ENCODE results near the gene TMEFF2.
A peak's percentile ranks its signal among the peaks of the same experiment; 100 is the strongest.
"Not testable (repeated sequence)": the region's sequence is repeated elsewhere in the genome, so short reads cannot be mapped to it uniquely, and the experiment has no call there.

The TMEFF2 gene

DNA sequence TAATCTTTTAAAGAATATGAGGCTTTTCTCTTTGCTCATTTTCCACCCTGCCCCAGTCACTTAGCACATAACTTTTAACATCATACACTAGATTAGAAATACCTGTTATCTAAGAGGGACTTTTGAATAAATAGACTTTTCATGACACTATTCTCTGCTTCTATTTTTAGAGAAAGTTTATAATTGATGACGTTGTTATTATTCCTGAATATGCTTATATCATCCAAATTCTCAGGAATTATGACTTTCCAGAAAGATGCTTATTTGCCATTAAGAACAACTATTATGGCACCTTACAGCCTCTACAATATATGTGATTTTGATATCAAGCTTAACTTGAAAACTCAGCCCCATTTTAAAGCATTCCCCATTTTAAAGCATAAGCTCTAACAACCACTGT is 11.4 kb downstream of the TMEFF2 start:
- no peak for DNase-seq

DNA sequence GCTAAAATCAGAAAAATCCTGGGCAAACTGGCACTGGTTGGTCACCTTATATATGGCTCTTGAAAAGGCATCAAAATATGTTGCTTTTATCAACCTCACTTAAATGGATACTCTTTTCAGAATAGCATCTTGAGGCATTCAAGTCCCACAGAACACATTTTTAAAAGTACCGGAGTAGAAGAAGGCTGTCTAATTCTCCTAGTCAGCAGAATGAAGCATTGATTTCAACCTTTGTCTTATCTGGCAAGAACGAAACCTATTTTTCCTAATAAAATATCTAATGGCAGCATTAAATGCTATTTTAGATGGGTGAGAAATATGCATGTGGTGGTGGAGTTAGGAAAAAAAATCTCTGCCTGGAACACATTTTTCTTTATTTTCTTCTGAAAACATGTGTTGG is 27.8 kb downstream of the TMEFF2 start:
- no peak for DNase-seq

DNA sequence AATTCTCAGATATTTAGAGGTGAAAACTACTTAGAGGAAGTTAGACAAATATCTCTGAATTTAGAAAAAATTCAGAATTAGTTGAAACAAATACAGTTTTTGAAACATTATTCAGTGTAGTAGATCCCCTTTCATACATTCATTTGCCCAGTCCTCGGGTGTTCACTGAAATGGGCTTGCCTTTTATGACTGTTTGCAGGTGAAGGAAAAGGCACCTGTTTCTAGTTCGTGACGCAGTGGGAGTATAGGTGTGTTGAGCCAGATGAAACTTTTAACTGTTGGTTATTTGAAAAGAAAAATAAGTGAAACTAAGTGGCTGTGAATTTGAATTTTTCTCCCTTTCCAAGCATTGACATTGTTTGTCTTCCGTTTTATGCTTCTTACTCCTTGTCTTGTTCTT is 28.9 kb downstream of the TMEFF2 start:
- DNase-seq = no peak

DNA sequence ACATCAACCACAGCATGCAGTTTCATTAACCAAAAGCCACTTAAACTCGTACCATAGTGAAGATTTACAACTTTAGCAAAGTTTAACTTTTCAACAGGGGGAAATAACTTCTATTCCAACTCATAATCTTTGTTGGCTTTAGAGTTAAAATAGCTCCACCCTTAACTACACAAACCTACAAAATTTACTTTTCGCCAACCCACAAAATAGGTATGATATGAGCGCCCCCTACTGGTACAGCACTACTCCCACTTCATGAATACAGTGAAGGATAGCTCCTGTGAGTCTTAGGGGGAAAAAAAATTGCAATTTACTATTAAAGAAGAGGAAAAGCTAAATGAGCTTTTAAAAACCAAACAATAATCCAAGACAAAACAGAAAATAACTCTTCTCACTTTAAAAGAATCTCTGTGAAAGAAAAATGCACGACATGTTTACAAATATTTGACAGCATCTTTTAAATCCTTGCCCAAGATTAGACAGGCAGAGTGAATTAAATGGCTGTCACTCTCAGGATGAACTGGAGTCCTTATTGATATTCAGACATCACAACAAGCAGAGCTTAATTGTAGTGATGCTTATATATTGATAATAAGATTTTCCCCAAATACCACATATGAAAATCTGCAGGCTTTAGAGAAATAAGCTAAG is 32.2 kb downstream of the TMEFF2 start:
- peak; percentile 54 for DNase-seq

DNA sequence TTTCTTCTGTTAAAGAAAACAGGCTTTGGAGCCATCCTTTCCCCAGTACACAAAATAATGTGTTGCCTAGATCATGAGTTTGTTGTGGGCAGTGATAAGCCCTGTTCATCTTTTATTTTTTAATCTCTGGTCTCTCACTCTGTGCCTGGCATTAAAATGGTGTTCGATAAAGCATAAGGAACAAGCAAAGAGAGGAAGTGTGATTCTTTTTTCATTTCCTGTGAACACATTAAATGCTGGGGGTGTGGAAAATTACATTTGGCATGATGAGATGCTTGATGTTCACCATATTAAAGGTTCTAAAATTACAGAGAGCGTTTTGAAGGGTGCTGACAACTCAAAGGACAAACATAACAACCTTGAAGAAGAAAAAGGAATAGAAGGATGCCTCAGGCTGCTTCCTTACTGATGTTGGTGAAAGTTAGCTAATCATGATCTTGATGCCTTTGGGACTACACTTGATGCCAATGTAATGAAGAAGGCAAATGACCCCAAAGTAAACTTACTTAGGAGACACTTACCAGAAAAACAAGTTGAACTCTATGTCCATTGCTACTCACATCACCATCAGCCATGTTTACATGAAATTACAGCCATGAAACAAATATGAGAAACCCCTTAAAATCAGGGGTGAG is 33.0 kb downstream of the TMEFF2 start:
- DNase-seq = no peak

DNA sequence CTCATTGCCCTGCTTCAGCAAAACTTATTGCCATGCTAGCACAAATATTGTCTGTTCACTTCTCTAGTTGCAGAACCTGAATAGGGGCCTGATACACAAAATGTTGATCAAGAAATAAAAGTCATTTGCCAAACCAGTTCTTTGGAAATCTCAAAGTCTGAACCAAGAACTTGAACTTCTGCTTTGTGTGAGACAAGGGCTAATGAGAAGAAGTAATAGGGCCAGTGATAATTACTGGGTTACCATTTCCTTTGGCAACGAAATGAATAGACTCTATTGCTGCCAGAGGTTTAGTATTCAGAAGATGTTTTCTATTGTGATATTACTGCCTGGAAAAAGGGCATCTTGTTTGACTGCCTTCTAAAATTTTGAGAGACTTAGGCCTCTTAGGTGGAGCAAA is 35.0 kb downstream of the TMEFF2 start:
- no peak for DNase-seq

DNA sequence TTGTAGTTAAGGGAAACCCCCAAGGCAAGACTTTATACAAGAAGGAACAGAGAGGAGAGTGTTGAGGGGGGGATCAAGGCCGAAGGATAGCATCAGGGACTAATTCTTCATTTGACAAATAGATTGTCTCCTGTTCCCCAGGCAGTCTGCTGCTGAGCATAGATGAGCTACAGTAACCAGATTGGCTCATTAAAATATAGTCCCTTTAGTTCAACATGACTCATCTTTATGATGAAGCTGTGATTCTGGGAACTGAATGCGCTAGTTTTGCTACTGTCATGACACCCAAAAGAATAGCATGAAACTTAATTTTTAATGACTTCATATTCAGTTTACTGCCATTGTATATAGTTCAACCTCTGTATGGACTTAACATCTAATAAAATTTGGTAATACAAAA is 35.5 kb downstream of the TMEFF2 start:
- no peak for DNase-seq

DNA sequence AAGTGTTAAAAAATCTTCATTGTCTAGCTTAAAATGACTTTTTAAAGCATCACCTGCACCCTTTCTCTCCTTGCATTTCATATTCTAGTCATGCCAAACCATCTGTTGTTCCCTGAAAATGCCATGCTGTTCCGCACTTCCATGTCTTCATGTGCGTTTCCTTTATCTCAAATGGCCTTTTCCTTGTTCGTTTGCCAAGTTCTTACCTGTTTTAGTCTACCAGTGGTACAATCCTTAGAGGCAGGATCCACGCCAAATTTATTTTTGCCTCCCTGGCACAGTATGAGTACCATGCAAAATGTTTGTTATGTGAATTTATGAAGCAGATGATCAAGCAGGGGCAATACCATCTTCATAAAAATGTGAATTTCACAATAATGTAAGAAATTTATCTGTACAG is 37.0 kb downstream of the TMEFF2 start:
- no peak for DNase-seq

DNA sequence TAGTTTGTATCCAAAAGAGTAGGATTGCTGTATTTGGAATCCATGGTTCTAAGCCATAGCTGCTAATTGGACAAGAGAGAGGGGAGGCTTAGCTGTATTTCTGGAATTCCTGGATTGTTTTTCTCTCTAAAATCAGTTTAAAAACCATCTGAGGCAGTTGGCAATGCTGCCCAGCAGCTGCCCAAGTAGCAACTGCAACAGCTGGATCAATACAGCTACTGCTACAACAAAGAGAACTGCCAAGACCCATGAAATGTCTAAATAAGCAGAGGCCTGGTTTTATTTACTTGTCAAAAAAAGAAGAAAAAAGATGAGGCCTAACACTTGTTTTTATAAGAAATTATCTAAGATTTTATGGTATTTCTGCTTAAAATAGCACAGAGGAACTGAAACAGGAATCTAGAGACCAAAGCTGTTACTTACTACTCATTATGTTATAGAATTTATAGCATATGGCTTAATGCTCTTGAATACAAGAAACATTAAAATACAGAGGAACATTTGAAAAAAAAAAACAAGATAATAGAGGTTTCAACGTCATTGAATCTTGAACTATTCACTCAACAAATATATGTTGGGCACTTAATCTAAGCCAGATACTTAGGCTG is 39.1 kb downstream of the TMEFF2 start:
- no peak for DNase-seq

DNA sequence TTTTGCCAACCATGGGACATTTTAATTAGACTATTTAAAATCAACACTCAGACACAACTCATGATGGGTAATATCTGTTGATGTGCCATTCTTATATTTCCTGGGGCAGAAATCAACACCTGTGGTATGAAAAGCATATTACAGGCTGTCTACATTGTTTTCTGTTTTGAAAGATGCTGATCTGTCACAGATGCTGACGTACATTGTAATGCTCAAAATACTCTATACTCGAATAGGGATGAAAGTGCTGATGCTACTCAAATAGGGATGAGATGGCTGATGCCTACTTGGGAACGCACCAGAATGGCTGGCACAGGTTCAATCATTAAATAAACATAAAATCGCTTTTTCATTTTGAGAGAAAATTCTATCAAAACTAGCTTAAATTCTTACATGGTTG is 41.2 kb downstream of the TMEFF2 start:
- no peak for DNase-seq

DNA sequence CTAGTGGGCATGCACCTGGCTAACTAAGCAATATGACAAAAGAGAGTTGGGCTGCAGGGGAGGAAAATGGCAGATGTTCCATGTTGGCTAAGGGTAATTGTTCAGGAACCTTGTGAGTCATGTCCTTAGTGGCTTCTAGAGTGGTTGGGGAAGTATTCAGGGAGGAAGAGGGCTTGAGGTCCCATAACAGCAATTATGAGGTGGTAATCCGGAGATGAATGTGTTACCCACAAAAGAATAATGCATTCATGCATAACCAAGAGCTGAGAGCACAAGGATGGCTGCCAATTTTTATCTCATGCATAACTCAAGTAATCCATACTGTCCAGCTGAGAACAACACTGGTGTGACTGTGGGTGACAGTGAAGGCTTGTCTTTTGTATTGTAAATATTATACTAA is 42.9 kb downstream of the TMEFF2 start:
- DNase-seq = peak; percentile 35

DNA sequence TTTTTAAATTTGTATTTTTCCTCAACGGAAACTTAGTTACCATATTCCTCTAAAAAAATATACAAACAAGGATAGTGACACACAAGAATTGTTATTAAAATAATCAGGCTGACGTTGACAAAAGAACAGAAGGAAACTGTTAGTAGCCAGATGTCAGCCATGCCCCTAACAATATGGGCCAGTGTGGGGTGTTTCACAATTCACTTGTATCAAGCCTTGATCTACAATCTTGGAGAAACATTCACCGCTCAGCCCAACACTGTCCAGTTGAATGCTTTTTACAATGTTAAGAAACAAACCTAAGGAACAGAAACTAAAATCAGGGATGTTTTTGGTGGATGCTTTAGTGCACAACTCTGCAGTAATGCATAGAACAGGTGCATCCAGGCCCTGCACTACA is 44.6 kb downstream of the TMEFF2 start:
- DNase-seq = no peak

DNA sequence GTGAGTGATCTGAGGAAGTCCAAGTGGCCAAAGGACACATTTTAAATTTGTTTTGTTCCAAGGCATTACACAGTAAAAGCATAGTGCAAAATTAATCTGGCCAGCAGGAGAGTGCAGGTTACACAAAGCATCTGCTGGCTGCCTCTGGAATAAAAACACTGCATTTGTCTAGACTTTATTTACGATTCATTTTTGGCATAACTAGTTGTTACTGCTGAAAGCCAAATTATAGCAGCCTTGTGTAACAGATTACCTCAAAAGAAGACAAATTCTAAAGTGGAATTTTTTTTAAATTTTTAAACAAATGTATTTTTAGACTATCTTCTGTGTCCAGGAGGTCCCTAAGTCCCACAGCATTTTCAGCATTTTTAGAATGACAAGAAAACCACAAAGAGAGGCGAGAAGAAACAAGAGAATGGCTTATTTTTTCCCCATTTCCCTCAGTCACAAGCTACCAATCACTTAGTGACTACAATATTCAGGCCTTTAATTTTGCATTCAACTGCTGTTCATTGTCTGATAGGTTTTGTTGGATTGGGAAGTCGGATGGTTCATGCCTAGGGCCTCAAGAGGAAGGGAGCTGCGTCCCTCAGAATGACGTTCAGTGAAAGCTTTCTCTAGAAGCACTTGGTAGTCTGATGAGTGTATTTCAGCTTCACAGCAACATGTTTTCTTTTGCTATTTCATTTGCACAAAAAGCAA is 46.0 kb downstream of the TMEFF2 start:
- no peak for DNase-seq

DNA sequence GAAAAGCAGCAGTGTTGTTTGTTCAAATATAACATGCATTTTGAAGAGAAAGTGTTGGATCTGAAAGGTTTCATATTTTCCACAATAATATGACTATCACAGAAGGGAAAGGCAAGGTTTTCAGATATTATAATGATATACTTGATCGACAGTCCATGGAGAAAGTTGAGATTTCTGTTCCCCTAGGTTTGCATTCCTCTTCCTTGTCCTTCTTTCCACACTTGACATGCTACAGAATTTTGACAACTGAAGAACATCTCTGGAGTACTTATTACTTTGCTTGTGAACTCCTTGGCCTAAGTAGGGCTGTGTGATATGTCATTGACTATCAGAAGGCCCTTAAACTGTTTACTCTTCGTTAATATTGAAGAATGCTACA is 46.5 kb downstream of the TMEFF2 start:
- peak; percentile 68 for DNase-seq

DNA sequence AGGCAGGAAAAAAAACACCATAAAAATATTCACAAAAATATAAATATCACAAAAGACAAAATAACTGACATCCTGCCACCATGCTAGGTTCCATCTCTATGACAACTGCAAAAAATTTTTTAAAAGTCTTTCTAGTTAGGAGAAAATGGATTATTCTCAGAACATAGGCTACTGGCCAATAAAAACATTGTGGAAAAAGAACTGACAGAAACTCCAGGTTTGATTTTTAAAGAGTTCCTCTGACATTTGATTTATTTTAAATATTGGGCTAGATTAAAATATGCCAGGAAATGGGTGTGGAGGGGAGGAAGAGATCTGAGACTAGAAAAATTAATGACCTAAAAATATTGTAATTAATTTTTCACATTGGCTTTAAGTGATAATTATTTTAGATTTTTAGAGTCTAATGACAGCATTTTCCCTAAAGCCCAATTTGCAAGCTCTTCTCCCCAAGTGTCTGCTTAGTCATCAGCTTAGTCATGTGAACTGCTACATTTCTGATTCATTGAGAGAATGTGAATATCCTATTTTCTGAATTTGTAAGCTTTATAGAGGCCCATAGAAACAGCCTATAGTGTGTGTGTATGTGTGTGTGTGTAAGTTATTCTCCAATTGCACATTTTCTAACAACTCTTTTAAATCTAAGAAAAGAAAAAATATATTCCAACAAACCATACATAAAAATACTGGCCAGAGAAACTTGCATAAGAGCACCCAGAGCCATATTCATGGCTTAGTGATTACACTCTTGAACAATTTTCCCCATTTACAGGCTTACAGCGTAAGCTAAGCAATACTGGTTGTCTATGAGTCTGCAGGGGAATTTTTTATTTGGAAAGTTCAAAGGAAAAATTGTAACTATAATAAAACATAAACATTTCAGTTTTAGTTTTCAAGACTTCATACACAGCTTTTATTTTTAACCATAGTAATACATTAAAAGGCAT is 48.4 kb downstream of the TMEFF2 start:
- DNase-seq = no peak

DNA sequence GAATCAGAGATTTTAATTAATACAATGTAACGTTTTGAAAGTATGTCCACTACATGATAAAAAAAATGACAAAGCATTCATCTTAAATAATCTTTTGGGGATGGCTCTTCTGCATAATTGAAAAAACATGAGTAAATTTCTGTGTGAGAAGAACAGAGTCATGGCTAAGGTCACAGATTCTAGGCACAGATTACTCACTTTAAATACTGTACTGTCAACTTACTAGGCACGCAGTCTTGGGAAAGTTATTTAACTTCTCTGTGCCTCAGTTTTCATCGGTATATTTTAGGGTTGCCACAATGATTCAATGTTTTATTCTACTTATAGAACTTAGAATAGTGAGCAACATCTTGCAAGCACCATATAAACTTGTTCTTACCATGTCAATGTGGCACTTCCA is 49.2 kb downstream of the TMEFF2 start:
- no peak for DNase-seq

DNA sequence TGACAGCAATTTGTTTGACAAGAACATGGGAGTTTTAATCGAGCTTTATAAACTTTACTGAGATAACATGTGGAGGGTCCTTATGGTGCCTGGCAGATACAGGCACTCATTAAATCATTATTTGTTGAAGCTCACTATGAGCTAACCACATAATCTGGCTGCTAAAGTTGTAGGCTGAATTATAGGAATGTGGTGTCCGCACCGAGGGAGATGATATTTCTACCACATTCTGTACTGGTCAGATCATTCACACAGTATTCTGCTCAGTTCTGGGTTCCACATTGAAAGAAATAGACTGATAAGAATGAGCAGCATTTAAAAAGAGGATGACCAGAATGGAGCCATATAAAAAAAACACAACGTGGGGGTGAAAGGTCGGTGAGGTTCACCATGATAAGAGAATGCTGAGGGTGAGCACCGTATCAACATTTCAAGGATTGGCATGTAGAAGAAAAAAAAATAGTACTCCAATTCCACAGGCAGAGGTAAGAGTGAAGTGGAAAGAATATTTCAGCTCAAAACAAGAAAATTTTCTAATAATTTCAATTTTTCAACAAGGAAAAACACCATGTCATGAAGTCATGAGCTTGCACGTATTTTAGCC is 54.4 kb downstream of the TMEFF2 start:
- no peak for DNase-seq

DNA sequence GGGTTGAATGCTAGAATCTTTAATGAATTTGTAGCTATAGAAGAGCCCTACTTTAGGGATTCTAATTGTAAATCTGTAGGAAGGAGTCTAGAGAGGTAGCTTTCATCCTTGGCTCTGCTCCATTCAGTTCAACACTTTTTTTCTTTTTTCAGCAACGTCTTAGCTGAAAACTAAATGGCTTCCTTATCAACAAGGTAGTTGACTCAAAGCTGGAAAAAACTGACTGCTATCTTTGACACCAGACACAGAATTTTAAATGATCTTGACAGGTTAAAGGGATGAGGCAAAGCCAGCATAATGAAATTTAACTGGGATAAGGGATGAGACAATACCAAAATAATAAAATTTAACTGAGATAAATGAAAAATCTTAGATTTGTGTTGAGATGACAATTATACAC is 54.9 kb downstream of the TMEFF2 start:
- DNase-seq = no peak

DNA sequence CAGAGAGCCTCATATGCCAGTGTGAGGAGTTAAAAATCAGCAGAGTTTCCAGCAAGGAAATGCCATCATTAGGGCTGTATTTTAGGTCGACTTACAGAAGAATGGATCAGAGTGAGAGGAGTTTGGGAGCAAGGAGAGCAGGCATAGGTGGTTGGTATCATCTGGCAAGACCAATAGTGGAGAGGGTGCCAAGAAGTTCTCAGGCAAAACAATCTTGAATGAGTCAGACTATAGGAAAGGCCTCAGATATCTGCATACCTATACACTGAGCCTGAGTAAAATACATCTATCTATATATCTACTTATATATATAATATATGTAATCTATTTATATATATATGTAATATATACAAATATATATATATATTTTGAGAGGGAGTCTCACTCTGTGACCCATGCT is 57.3 kb downstream of the TMEFF2 start:
- no peak for DNase-seq

DNA sequence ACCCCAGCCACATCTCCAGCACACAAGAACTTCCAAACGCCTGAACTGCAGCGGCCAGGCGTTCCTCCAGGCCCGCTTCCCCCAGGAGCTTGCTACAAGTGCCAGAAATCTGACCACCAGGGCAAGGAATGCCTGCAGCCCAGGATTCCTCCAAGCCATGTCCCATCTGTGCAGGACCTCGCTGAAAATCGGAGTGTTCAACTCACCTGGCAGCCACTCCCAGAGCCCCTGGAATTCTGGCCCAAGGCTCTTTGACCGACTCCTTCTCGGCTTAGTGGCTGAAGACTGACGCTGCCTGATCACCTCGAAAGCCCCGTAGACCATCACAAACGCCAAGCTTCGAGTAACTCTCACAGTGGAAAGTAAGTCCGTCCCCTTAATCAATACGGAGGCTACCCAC is 62.1 kb downstream of the TMEFF2 start:
- DNase-seq = not testable (repeated sequence)

DNA sequence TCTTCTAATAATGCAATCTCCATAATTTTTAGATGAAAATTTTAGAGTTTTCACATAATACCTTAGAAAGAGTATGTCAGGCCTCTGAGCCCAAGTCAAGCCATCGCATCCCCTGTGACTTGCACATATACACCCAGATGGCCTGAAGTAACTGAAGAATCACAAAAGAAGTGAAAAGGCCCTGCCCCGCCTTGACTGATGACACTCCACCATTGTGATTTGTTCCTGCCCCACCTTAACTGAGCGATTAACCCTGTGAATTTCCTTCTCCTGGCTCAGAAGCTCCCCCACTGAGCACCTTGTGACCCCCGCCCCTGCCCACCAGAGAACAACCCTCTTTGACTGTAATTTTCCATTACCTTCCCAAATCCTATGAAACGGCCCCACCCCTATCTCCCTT is 64.4 kb downstream of the TMEFF2 start:
- not testable (repeated sequence) for DNase-seq

DNA sequence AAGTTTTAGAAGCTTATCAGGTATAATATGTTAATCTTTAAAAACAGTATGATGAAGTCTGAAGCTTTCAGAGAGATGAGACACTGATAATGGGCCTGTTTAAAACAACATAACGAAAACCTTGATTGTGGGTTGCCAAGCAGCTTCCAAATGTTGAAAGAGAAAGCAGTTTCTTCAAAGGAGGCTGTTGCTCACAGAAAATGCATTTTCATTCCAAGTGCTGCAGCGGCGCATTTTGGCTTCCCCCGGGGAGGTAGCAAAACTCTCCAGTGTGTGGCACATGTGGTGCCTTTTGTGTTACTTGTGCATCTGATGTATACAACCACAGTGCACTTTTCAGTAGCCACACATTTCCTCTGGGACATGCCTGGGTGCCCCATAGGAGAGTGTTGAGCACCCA is 66.1 kb downstream of the TMEFF2 start:
- DNase-seq = no peak

DNA sequence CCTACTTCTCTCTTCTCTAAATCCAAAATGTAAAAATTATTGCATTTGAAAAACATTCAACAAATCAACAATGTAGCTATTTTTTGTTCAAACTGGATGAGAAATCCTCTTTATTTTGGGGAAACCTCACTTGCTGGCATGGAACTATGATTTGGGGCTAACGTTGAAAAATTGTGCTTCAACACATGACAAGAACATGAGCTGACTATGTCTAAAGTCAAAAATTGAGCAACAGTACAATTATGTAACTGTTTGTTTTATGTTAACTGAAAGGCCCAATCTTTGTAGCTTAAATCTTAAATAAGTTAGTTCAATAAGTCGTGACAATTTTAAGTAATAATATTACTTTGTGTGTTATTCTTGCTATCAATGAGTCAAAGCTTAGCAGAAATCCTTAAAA is 67.3 kb downstream of the TMEFF2 start:
- no peak for DNase-seq
